ENCODE results near the gene TSN.
"Not testable (repeated sequence)": the region's sequence is repeated elsewhere in the genome, so short reads cannot be mapped to it uniquely, and the experiment has no call there.

- TF ChIP-seq CTCF (IDR thresholded peaks at IDR 0.05); EZH2phosphoT487 (IDR thresholded peaks at IDR 0.05; ENCODE audit: borderline replicate concordance, low read depth); PBX3 (IDR thresholded peaks at IDR 0.05); GATA2 (CRISPR knock-in tag; IDR thresholded peaks at IDR 0.05): not testable (repeated sequence)
These were observed 44.0 kb upstream of the TSN start for GRCh38 chr2:121711481-121711880.

Measured in SK-N-SH (cell line).